Motor neuron (in vitro differentiated cells): ENCODE results near the gene TMCO4. TPM values are rescaled to one million over a fixed set of nuclear protein-coding genes. Genes with fewer than 3 reads are reported as not detected.
"Not testable (repeated sequence)": the region's sequence is repeated elsewhere in the genome, so short reads cannot be mapped to it uniquely, and the experiment has no call there.

ENCODE experiments used
- ATAC-seq, 8 experiments: fragments of 200-7000 bp; cut with Tn5 transposase; replicated peaks in 6 of 8; 2 replicates each; pipeline ENCODE4 v1.8.0; 2021; ENCODE audit warnings: mild to moderate bottlenecking in 8 of 8, moderate library complexity in 8 of 8
- H3K27ac ChIP-seq, 2 donors: fragments of 250-450 bp; sonication (Bioruptor Pico); 2 replicates each; pipeline ENCODE4 v1.9.0; 2021; ENCODE audit warnings: antibody characterized with exemption in 2 of 2, mild to moderate bottlenecking in 2 of 2, moderate library complexity in 1 of 2
- H3K4me1 ChIP-seq, 2 donors: fragments of 250-450 bp; sonication (Bioruptor Pico); replicated peaks in 1 of 2; 2 replicates each; pipeline ENCODE4 v1.6.1; 2021; ENCODE audit warnings: antibody characterized with exemption in 2 of 2, mild to moderate bottlenecking in 2 of 2, moderate library complexity in 1 of 2
- H3K4me3 ChIP-seq, 5 donors: fragments of 250-450 bp; sonication (Bioruptor Pico); 2 replicates each; pipeline ENCODE4 v1.9.0; 2021; ENCODE audit warnings: antibody characterized with exemption in 5 of 5, mild to moderate bottlenecking in 5 of 5, moderate library complexity in 4 of 5
- WGBS, 10 experiments: fragments of 450-650 bp; shearing (Covaris generic); methylation state at CpG; one replicate each; pipeline ENCODE4 v1.0.0; 2022; 5-methylcytosine and 5-hydroxymethylcytosine counted together
- in situ Hi-C, 9 experiments: fragments of 400-800 bp; cut with MboI; loops; one replicate each; pipeline ENCODE4 v1.15.0; 2021; ENCODE audit warnings: low sequenced_read_pairs in 9 of 9, low pct_unique_long_range_greater_than_20kb in 2 of 9; ENCODE audit not compliant: unreplicated experiment in 9 of 9
- total RNA-seq, 8 experiments: library from RNA; unstranded; fragments of 300-600 nt; gene quantifications; 2 replicates each; pipeline versions ENCODE4 v1.2.3 to v1.2.4, GENCODE V29; 2022

The TMCO4 gene
- total RNA-seq, 8 experiments from 2014 or later: 0.14 to 12.3 (median 0.69) TPM

- in situ Hi-C loops: no loop called here
- Histone ChIP-seq H3K4me1 (no peaks in the 10 kb centered on the region), H3K4me3 (no peak overlapping the region), H3K27ac (no peak overlapping the region)
- no peak for ATAC-seq
- 40 to 96% (median 79%) methylated on average over 2 to 5 of the region's 5 CpGs for WGBS, 10 experiments
These were observed 24.3 kb upstream of the TMCO4 start for GRCh38 chr1:19824036-19824435.

GRCh38 chr1:19819701-19820100 is 20.0 kb upstream of the TMCO4 start:
- in situ Hi-C loops: no loop called here
- no peaks in the 10 kb centered on the region for H3K4me1 ChIP-seq
- no peak overlapping the region for H3K27ac ChIP-seq
- H3K4me3 ChIP-seq: no peak overlapping the region
- ATAC-seq: no peak
- 0 to 100% (median 76%) methylated on average over 1 to 4 of the region's 5 CpGs; no CpG with 5 or more reads in 4 of the 10 experiments for WGBS, 10 experiments

DNA sequence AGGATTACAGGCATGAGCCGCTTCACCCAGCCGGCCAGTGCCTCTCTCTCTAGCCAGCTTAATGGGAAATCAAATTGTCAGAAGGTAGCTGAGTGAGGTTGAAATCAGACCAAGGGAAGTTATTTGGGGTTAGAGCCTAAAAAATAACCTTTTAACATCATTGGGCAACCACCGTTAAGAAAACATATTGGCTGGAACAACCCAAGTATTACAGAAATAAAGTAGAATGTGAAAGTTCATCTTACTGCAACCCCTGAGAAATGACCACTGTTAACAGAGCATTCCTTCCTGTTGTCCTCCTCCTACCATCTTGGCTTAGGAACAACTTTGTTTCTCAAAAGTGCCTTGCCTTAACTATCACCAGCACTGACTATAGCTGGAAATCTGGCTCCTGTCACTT is 18.6 kb upstream of the TMCO4 start:
- WGBS, 10 experiments: 76 to 100% (median 100%) methylated on average over 1 to 3 of the region's 3 CpGs; no CpG with 5 or more reads in 3 of the 10 experiments
- H3K4me1 ChIP-seq: no peaks in the 10 kb centered on the region
- no peak overlapping the region for H3K27ac ChIP-seq
- ATAC-seq: no peak
- in situ Hi-C loops: no loop called here
- H3K4me3 ChIP-seq: no peak overlapping the region

DNA sequence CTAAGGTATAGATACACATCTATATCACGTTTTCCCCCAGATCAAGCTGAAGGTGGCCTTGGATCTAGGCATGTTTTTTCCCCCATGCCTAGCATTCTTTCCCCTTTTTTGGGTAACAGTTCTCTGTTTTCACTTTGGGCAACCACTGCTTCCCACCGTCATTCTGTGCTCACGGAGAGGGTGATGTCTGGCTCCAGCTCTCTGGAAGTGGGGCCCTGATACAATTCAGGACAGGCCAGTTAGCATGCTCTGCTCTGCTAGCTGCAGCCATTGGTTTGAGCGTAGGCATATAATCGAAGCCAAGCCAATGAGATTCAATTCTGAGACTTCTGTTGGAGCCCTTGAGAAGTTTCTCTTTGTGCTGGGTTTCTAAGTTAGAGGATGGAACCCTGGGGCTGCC is 17.4 kb upstream of the TMCO4 start:
- H3K4me3 ChIP-seq: no peak overlapping the region
- H3K4me1 ChIP-seq: no peaks in the 10 kb centered on the region
- WGBS, 10 experiments: 33 to 77% (median 62%) methylated on average over 1 to 5 of the region's 5 CpGs
- in situ Hi-C loops: no loop called here
- H3K27ac ChIP-seq: no peak overlapping the region
- no peak for ATAC-seq

DNA sequence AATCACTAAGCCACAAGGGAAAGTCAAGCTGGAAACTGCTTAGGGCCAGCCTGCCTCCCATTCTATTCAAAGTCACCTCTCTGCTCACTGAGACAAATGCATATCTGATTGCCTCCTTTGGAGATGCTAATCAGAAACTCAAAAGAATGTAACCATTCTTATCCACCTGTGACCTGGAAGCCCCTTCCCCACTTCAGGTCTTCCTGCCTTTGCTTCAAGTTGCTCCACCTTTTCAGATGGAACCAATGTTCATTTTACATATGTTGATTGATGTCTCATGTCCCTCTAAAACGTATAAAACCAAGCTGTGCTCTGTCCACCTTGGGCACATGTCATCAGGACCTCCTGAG is 17.0 kb upstream of the TMCO4 start:
- H3K27ac ChIP-seq, ATAC-seq, H3K4me3 ChIP-seq, H3K4me1 ChIP-seq, in situ Hi-C loops: not testable (repeated sequence)
- 13 to 33% (median 20%) methylated on average over 1 of the region's 1 CpG; no CpG with 5 or more reads in 5 of the 10 experiments for WGBS, 10 experiments

GRCh38 chr1:19815801-19816736 is 16.4 kb upstream of the TMCO4 start:
- ATAC-seq: peak in 3 of 8 experiments; percentile 16 to 47 (median 26)
- Histone ChIP-seq H3K4me1 (no peaks in the 10 kb centered on the region), H3K27ac (no peak overlapping the region), H3K4me3 (no peak overlapping the region)
- in situ Hi-C loops: no loop called here
- WGBS, 10 experiments: 17 to 86% (median 63%) methylated on average over 1 to 12 of the region's 15 CpGs; no CpG with 5 or more reads in 1 of the 10 experiments

DNA sequence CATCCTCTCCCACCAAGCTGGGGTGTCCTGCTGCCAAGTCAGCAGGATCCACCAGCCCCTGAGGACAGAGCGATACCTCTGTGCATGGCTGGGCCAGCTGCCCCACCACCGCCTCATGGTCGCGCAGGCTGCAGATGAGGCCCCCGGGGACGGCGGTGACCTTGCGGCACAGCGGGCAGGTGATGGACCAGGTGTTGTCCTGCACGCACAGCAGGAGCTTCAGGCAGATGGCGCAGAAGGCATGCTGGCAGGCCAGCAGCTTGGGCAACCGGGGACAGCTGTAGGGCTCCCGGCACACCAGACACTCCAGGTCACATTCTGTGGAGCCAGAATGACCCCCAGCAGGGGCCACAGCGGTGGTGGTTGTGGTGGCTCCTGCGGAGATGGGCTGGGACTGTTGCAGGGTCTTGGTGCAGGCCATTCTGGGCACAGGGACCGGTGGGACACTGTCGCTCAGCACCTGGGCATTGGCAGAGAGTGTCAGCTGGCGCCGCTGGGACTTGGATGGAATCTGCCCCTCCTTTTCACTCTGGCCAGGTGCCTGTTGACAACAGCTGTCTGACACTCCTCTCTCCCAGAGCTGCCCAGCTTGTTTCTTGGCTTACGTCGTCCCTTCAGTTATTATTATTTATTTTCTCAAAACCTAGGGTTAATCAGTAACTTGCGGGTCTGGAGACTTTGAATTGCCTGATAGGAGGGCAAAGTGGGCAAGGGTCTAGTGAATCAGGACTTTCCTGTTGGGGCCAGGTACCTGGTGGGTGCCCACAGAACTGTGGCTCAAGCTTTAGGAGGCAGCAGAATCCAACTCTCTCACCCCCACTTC is 15.2 kb upstream of the TMCO4 start, which contains the start of gene RNF186:
RNF186 (minus strand) TSS at position 603 of the 823 bp plus-strand sequence; CDS start at position 421, 182 bp downstream.
- whole genome bisulfite sequencing, 10 experiments: 39 to 100% (median 79%) methylated on average over 1 to 13 of the region's 22 CpGs; no CpG with 5 or more reads in 2 of the 10 experiments
- Histone ChIP-seq H3K27ac (no peak within 1 kb of the TSS), H3K4me3 (no peak within 1 kb of the TSS), H3K4me1 (no peaks in the 10 kb centered on the region)
- in situ Hi-C loops: no loop called here
- ATAC-seq: no peak

DNA sequence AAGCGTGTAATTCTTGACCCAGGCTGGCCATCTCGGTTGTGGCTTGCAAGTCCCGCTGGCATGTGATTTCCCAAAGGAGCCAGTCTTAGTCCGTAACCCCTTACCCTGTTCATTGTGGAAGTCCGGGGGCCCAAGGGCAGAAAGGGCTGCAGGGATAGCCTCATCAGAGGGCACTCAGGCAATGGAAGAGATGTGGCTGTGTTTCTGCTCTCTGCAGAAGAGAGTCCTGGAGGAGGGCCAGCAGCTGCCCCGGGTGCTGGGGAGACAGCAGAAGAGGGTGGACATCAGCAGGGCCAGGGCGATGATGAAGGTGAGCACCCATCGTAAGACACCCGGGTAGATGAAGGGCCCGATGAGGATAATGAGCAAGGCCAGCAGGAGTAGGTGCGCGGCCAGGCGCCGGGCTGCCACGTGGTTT is 14.5 kb upstream of the TMCO4 start:
- H3K4me3 ChIP-seq: no peak overlapping the region
- in situ Hi-C loops: no loop called here
- WGBS, 10 experiments: 65 to 91% (median 79%) methylated on average over 2 to 15 of the region's 15 CpGs; no CpG with 5 or more reads in 2 of the 10 experiments
- no peaks in the 10 kb centered on the region for H3K4me1 ChIP-seq
- H3K27ac ChIP-seq: no peak overlapping the region
- ATAC-seq: no peak

- H3K4me3 ChIP-seq: no peak overlapping the region
- no peaks in the 10 kb centered on the region for H3K4me1 ChIP-seq
- in situ Hi-C loops: no loop called here
- H3K27ac ChIP-seq: no peak overlapping the region
- ATAC-seq: no peak
- 53 to 100% (median 72%) methylated on average over 1 to 4 of the region's 4 CpGs; no CpG with 5 or more reads in 2 of the 10 experiments for WGBS, 10 experiments
These were observed 13.9 kb upstream of the TMCO4 start for GRCh38 chr1:19813643-19813960.

DNA sequence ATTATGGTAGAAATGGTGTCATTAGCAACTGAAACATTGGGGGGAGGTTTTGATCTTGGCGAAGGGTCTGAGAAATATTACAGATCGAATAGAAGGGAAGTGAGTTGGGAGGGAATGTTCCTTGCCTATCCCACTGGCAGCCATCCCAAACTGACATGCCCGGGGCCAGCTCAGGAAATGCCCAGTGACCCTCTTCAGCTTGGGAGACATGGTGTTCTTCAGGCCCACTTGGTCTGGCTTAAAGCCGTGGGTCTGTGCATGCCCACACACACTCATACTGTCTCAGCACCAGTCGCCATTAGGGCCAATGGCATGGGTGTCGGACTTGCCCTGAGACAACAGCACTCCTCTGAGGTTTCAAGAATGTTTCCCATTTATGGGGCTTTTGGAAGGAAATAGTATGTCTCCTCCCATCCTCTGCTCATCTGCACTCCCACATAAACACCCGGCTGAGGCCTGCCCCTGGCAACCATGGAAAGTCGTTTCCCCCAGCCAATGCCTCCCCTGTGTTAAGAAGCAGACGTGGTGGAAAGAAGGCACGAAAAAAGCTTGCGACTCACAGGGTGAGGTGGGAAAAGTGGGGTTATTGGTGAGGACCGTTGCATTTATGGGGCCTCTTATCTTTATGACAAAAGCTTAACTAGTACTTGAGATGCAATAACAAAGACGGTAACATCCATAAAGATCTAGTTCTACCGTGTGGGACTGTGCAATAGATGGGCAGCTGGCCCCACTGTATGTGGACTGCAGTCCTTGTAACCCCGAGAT is 13.3 kb upstream of the TMCO4 start:
- H3K4me1 ChIP-seq: no peaks in the 10 kb centered on the region
- WGBS, 10 experiments: 50 to 100% (median 84%) methylated on average over 3 to 14 of the region's 15 CpGs; no CpG with 5 or more reads in 1 of the 10 experiments
- H3K27ac ChIP-seq: no peak overlapping the region
- in situ Hi-C loops: no loop called here
- no peak for ATAC-seq
- no peak overlapping the region for H3K4me3 ChIP-seq

GRCh38 chr1:19811206-19811851 is 11.6 kb upstream of the TMCO4 start:
- 33 to 75% (median 66%) methylated on average over 2 to 5 of the region's 5 CpGs; no CpG with 5 or more reads in 4 of the 10 experiments for WGBS, 10 experiments
- ATAC-seq: peak in 3 of 8 experiments; percentile 73 to 91 (median 78)
- H3K27ac ChIP-seq: no peak overlapping the region
- H3K4me3 ChIP-seq: no peak overlapping the region
- H3K4me1 ChIP-seq: no peaks in the 10 kb centered on the region
- in situ Hi-C loops: no loop called here

DNA sequence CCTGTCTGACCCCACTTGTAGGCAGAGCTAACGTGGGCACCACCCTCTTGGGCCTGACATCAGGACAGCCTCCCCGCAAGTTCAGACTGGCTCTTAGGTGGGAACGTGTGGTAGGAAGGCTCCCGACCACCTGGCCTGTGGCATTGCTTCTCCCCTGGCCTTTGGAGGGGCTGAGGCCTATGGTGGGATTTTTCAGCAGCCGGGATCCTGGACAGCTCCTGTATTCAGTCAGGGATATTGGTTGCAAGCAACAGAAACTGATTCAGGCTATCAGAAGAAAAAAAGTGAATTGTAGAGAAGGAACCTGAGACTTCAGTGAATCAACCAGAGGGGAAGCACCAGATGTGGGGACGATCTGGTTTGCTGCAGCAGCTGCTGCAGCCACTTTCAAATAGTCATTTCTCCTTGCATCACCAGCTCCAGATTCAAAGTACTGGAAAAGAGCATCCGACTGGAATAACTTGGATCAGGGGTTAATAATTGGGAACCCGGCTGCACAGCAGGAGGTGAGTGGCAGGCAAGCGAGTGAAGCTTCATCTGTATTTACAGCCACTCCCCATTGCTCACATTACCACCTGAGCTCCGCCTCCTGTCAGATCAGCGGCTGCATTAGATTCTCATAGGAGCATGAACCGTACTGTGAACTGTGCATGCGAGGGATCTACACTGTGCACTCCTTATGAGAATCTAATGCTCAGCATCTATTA is 9.5 kb upstream of the TMCO4 start:
- 34 to 100% (median 77%) methylated on average over 3 to 10 of the region's 13 CpGs; no CpG with 5 or more reads in 2 of the 10 experiments for WGBS, 10 experiments
- no peak for ATAC-seq
- H3K27ac ChIP-seq: no peak overlapping the region
- in situ Hi-C loops: no loop called here
- H3K4me1 ChIP-seq: no peaks in the 10 kb centered on the region
- H3K4me3 ChIP-seq: no peak overlapping the region
